DND-41 (cell line): ENCODE measurements around the gene CEP152.

Experiments used
- CTCF ChIP-seq: IDR thresholded peaks from 2 replicates; pipeline ENCODE4 v1.5.1; 2012; ENCODE audit warnings: borderline replicate concordance, low read length, moderate library complexity, mild to moderate bottlenecking; ENCODE audit not compliant: poor library complexity, severe bottlenecking; ENCODE audit errors: extremely low read depth
- EZH2 ChIP-seq: IDR thresholded peaks from 3 replicates; pipeline ENCODE4 v1.6.1; 2012; ENCODE audit warnings: borderline replicate concordance, low read depth, mild to moderate bottlenecking, moderate library complexity, low read length, inconsistent platforms; ENCODE audit not compliant: severe bottlenecking

DNA sequence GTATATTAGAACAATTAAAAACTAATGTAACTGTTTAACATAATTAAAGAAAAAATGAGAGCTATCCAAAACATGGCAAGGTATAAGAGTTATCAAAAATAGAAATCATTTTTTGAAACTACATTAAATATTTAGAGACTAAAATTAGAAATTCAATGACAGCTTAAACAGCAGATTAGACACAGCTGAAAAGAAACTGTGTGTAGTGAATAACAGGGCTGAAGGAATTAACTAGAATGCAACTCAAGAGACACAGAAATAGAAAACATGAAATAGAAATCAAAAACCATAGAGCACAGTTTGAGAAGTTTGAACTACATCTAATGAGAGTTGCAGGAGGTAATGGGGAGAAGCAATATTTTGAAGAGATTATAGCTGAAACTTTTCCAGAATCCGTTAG, 105.5 kb downstream of the CEP152 start:
- TF ChIP-seq CTCF (no peak), EZH2 (no peak)
